Measurements from ENCODE around the gene SNRPA. TPM values are rescaled to one million over a fixed set of nuclear protein-coding genes. Genes with fewer than 3 reads are reported as not detected.

SNRPA gene
- total and polyA plus RNA-seq, 2 of the 13 experiments (the other 11 are each of a cell fraction or from before 2014, with no cell fraction given): 59.6 to 162 TPM

- 90% methylated on average over 6 of the region's 16 CpGs for WGBS (ENCODE audit: low lambda C conversion rate)
- DNase-seq (ENCODE audit: low spot score): no peak
- CTCF ChIA-PET (ENCODE audit: low intra/inter-chr PET ratio, low total read pairs): no interaction called here
- Histone ChIP-seq H3K36me3 (replicated peaks in 1 of 2; ENCODE audit: control insufficient read depth in 1 of 2, insufficient read depth in 2 of 2, low read length in 2 of 2) (peaks cover 16 to 37% of the 10 kb centered on the region in 2 experiments), H3K79me2 (ENCODE audit: insufficient read depth, low read length) (no peaks in the 10 kb centered on the region), H3K4me3 (replicated peaks in 1 of 3; ENCODE audit: insufficient read depth in 1 of 3, low read depth in 2 of 3, low read length in 3 of 3) (no peak overlapping the region), H3K27ac (ENCODE audit: extremely low read length, insufficient read depth, low read length) (no peak overlapping the region), H3K4me1 (ENCODE audit: insufficient read depth, low read length) (peaks cover 19% of the 10 kb centered on the region), H3K4me2 (ENCODE audit: low read depth, low read length) (no peak overlapping the region), H3K27me3 (ENCODE audit: control insufficient read depth in 1 of 2, insufficient read depth in 2 of 2, low read length in 2 of 2) (no peaks in the 10 kb centered on the region), H3K9me3 (ENCODE audit: low read length) (no peaks in the 10 kb centered on the region), H4K20me1 (ENCODE audit: insufficient read depth, low read length) (no peaks in the 10 kb centered on the region), H3K9ac (ENCODE audit: insufficient read depth, low read depth, low read length) (no peak overlapping the region), H2AFZ (ENCODE audit: low read length) (no peak overlapping the region)
- intact Hi-C loops (cut with micrococcal nuclease; ENCODE audit: unreplicated experiment) (no loop called here), in situ Hi-C loops (cut with HindIII; ENCODE audit: extremely low pct_ligation_motif_present, low pct_unique_long_range_greater_than_20kb) (no loop called here)
- no peak for ATAC-seq
- BruUV-seq (replicated peaks): no TSS peak
- FAIRE-seq: no peak
- peak; percentile 84 for TF ChIP-seq AGO2 (optimal IDR thresholded peaks at IDR 0.05; ENCODE audit: low read depth, low read length)
- TF ChIP-seq ZBTB33 (CRISPR knock-in tag; IDR thresholded peaks at IDR 0.05): peak; percentile 11; the same call in 1 of the 2 replicates
- TF ChIP-seq ZSCAN20 (CRISPR knock-in tag; IDR thresholded peaks at IDR 0.05; ENCODE audit: borderline replicate concordance): no peak
- POLR2A ChIA-PET: interaction anchor here (1.1 to 1.4 kb wide), 4 partner anchors 10 to 23 kb away, joined by 3 to 4 read pairs (median 3); partner anchors contain the start of genes ACTMAP, COQ8B, ITPKC and SNRPA
Observed at GRCh38 chr19:40739871-40740703, 10.9 kb upstream of the SNRPA start.

DNA sequence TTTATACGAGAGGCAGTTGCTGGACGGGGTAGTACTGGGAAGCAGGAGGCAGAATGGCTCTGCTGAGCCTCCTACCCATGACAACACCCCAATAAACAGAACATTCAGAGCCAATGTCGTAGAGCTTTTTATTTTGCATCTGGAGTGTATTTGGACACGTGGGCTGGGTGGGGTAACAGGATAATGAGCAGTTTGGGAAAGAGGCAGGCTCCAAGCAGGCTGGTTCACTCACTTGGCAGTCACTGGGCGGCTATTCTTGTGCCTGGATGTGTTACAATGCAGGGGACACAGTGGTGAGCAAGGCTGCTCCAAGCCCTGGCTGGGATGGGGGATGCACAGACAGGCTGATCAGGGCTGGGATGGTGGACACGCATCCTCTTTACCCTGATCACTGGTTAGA, 10.3 kb upstream of the SNRPA start:
- 98% methylated on average over 6 of the region's 6 CpGs for WGBS (ENCODE audit: low lambda C conversion rate)
- Histone ChIP-seq H3K36me3 (replicated peaks in 1 of 2; ENCODE audit: control insufficient read depth in 1 of 2, insufficient read depth in 2 of 2, low read length in 2 of 2) (peaks cover 11 to 30% of the 10 kb centered on the region in 2 experiments), H3K4me2 (ENCODE audit: low read depth, low read length) (no peak overlapping the region), H3K9me3 (ENCODE audit: low read length) (no peaks in the 10 kb centered on the region), H2AFZ (ENCODE audit: low read length) (no peak overlapping the region), H3K27ac (ENCODE audit: extremely low read length, insufficient read depth, low read length) (no peak overlapping the region), H3K79me2 (ENCODE audit: insufficient read depth, low read length) (no peaks in the 10 kb centered on the region), H4K20me1 (ENCODE audit: insufficient read depth, low read length) (no peaks in the 10 kb centered on the region), H3K27me3 (ENCODE audit: control insufficient read depth in 1 of 2, insufficient read depth in 2 of 2, low read length in 2 of 2) (no peaks in the 10 kb centered on the region), H3K4me1 (ENCODE audit: insufficient read depth, low read length) (peaks cover 19% of the 10 kb centered on the region), H3K9ac (ENCODE audit: insufficient read depth, low read depth, low read length) (no peak overlapping the region), H3K4me3 (replicated peaks in 1 of 3; ENCODE audit: insufficient read depth in 1 of 3, low read depth in 2 of 3, low read length in 3 of 3) (no peak overlapping the region)
- BruUV-seq (replicated peaks): no TSS peak
- ChIA-PET POLR2A (interaction anchor here (1.1 to 1.4 kb wide), 3 partner anchors 10 to 24 kb away, joined by 3 read pairs; partner anchors contain the start of genes ACTMAP, COQ8B, ITPKC and SNRPA), CTCF (ENCODE audit: low intra/inter-chr PET ratio, low total read pairs) (no interaction called here)
- ATAC-seq (no peak), DNase-seq (ENCODE audit: low spot score) (no peak), FAIRE-seq (no peak)
- in situ Hi-C loops (cut with HindIII; ENCODE audit: extremely low pct_ligation_motif_present, low pct_unique_long_range_greater_than_20kb) (no loop called here), intact Hi-C loops (cut with micrococcal nuclease; ENCODE audit: unreplicated experiment) (no loop called here)
- TF ChIP-seq ZNF850 (CRISPR knock-in tag; conservative IDR thresholded peaks at IDR 0.05) (no peak), TFE3 (CRISPR knock-in tag; IDR thresholded peaks at IDR 0.05) (no peak), ATF7-NPFF (CRISPR knock-in tag; IDR thresholded peaks at IDR 0.05; ENCODE audit: low read depth) (no peak), ZNF749 (CRISPR knock-in tag; IDR thresholded peaks at IDR 0.05; ENCODE audit: borderline replicate concordance) (no peak)
- TF ChIP-seq, protein P1, sequence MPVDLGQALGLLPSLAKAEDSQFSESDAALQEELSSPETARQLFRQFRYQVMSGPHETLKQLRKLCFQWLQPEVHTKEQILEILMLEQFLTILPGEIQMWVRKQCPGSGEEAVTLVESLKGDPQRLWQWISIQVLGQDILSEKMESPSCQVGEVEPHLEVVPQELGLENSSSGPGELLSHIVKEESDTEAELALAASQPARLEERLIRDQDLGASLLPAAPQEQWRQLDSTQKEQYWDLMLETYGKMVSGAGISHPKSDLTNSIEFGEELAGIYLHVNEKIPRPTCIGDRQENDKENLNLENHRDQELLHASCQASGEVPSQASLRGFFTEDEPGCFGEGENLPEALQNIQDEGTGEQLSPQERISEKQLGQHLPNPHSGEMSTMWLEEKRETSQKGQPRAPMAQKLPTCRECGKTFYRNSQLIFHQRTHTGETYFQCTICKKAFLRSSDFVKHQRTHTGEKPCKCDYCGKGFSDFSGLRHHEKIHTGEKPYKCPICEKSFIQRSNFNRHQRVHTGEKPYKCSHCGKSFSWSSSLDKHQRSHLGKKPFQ (CRISPR knock-in tag; IDR thresholded peaks at IDR 0.05; ENCODE audit: insufficient replicate concordance): no peak
- TF ChIP-seq, protein P2, sequence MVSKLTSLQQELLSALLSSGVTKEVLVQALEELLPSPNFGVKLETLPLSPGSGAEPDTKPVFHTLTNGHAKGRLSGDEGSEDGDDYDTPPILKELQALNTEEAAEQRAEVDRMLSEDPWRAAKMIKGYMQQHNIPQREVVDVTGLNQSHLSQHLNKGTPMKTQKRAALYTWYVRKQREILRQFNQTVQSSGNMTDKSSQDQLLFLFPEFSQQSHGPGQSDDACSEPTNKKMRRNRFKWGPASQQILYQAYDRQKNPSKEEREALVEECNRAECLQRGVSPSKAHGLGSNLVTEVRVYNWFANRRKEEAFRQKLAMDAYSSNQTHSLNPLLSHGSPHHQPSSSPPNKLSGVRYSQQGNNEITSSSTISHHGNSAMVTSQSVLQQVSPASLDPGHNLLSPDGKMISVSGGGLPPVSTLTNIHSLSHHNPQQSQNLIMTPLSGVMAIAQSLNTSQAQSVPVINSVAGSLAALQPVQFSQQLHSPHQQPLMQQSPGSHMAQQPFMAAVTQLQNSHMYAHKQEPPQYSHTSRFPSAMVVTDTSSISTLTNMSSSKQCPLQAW (CRISPR knock-in tag; IDR thresholded peaks at IDR 0.05): no peak

Data from HepG2 (cell line).